AG10803 (cell line): Measurements from ENCODE around the gene EP300.
"Not testable (repeated sequence)": the region's sequence is repeated elsewhere in the genome, so short reads cannot be mapped to it uniquely, and the experiment has no call there.

Experiments used
- DNase-seq: peaks from one replicate; pipeline ENCODE4 v3.0.0; 2010; ENCODE audit warnings: low read depth
- H3K4me3 ChIP-seq: 2 replicates; pipeline ENCODE4 v1.5.1; 2011; ENCODE audit warnings: mild to moderate bottlenecking, low read length, control low read depth
- TF ChIP-seq, protein P1 (sequence below): conservative IDR thresholded peaks from 2 replicates; pipeline ENCODE4 v1.5.1; 2011; ENCODE audit warnings: mild to moderate bottlenecking, low read length, control low read depth, inconsistent platforms

The EP300 gene

DNA sequence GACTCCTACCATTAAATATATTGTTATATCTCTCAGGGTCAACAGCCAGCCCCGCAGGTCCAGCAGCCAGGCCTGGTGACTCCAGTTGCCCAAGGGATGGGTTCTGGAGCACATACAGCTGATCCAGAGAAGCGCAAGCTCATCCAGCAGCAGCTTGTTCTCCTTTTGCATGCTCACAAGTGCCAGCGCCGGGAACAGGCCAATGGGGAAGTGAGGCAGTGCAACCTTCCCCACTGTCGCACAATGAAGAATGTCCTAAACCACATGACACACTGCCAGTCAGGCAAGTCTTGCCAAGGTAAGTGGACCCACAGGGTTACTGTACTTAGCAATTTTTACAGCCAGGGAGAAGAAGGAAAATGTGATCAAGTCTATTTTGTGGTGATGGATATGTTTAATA is 35.1 kb downstream of the EP300 start:
- DNase-seq: no peak

DNA sequence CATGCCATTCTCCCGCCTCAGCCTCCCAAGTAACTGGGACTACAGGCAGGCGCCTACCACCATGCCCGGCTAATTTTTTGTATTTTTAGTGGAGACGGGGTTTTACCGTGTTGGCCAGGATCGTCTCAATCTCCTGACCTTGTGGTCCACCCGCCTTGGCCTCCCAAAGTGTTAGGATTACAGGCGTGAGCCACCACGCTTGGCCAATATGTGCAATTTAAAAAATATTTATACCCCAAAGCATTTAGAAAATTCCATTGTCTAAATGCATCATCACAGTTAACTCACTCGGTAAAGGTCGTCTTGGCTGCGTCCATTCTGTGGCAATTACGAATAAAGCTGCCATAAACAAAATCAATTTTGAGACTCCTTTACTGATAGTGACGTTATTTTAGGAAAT is 36.2 kb downstream of the EP300 start:
- TF ChIP-seq, protein P1, sequence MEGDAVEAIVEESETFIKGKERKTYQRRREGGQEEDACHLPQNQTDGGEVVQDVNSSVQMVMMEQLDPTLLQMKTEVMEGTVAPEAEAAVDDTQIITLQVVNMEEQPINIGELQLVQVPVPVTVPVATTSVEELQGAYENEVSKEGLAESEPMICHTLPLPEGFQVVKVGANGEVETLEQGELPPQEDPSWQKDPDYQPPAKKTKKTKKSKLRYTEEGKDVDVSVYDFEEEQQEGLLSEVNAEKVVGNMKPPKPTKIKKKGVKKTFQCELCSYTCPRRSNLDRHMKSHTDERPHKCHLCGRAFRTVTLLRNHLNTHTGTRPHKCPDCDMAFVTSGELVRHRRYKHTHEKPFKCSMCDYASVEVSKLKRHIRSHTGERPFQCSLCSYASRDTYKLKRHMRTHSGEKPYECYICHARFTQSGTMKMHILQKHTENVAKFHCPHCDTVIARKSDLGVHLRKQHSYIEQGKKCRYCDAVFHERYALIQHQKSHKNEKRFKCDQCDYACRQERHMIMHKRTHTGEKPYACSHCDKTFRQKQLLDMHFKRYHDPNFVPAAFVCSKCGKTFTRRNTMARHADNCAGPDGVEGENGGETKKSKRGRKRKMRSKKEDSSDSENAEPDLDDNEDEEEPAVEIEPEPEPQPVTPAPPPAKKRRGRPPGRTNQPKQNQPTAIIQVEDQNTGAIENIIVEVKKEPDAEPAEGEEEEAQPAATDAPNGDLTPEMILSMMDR: no peak
- H3K4me3 ChIP-seq: no peak overlapping the region
- no peak for DNase-seq

More for the DNA sequence above, 35.1 kb downstream of the EP300 start:
- H3K4me3 ChIP-seq: no peak overlapping the region
- TF ChIP-seq, protein P1: no peak

DNA sequence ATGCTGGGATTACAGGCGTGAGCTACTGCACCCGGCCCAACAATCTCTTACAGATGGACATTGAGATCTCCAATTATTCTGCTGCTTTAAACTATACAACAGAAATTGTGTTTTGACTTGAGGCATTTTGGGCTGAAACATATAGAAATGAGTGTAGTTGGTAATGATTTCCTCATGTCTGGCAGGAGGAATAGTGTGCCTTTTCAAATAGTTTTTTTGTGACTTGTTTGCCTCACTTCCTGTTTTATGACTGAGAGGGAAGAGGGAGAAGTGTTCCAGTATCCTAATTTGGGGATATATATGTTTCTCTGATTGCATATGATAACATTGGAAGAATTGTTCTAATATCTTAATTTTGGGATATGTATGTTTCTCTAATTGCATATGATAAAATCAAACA is 40.2 kb downstream of the EP300 start:
- H3K4me3 ChIP-seq: no peak overlapping the region
- DNase-seq: peak; percentile 26
- TF ChIP-seq, protein P1: no peak

DNA sequence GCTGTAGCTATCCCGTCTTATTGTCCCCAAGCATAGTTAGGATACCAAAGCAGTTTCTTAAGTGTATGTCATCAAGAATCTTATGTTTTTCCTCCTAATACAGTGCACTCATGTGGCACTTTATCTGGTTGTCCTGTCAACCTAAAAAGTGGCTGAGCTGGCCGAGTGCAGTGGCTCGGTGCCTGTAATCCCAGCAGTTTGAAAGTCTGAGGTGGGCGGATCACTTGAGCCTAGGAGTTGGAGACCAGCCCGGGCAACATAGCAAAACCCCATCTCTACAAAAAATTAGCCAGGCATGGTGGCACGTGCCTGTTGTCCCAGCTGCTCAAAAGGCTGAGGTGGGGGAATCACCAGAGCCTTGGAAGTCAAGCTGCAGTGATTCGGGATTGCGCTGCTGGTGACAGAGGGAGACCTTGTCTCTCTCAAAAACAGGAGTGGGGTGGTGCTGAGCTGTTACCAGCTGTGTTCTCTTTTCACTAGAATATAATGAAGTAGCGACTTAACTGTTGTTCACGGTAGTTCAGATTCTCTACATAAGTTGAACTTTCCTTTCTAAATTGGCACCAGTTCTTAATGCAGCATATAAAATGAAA is 48.1 kb downstream of the EP300 start:
- no peak overlapping the region for H3K4me3 ChIP-seq
- peak; percentile 9 for DNase-seq
- TF ChIP-seq, protein P1: no peak

DNA sequence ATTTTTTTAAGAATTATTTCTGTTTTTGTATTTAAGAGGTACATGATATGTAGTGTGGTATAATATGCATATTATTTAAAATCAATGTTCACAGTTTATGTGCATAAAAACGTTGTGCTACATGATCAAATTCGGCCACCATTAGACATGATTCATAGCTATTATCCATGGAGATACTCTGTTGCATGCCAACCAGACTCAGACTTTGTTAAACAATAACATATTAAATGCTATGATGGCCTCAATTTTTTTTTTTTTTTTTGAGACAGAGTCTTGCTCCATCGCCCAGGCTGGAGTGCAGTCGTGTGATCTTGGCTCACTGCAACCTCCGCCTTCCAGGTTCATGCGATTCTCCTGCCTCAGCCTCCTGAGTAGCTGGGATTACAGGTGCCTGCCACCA is 53.5 kb downstream of the EP300 start:
- not testable (repeated sequence) for DNase-seq

DNA sequence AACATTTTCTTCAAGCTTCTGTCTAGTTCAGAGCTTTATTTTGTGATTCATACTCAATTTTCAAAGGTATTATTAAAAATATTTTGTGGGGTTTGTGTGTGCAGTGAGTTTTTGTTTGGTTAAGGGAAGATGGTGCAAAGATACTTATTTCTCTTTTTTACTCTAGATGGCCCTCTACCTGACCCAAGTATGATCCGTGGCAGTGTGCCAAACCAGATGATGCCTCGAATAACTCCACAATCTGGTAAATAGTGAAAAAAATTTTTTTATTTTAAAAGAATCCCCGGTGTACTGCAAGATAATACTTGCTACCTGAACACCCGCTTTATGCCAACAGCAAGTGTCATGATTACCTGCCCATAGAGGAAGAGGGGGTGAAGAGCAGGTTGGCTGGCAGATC is 54.2 kb downstream of the EP300 start:
- TF ChIP-seq, protein P1: no peak
- no peak for DNase-seq

More for the DNA sequence above, 53.5 kb downstream of the EP300 start:
- H3K4me3 ChIP-seq: not testable (repeated sequence)

DNA sequence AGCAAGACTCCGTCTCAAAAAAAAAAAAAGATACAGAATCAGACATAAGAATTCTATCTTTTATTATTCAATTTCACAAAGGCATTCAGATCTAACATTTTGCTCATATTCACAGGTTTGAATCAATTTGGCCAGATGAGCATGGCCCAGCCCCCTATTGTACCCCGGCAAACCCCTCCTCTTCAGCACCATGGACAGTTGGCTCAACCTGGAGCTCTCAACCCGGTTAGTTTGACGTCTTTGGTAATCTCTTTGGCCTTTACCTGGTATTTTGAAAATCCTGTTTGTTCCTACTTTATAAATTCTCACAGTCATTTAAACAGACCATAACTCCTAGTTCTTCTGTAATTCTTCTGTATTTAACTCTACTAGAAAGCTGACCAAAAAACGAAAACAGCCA is 55.3 kb downstream of the EP300 start:
- TF ChIP-seq, protein P1: no peak
- no peak for DNase-seq
- no peak overlapping the region for H3K4me3 ChIP-seq

More for the DNA sequence above, 54.2 kb downstream of the EP300 start:
- no peak overlapping the region for H3K4me3 ChIP-seq

DNA sequence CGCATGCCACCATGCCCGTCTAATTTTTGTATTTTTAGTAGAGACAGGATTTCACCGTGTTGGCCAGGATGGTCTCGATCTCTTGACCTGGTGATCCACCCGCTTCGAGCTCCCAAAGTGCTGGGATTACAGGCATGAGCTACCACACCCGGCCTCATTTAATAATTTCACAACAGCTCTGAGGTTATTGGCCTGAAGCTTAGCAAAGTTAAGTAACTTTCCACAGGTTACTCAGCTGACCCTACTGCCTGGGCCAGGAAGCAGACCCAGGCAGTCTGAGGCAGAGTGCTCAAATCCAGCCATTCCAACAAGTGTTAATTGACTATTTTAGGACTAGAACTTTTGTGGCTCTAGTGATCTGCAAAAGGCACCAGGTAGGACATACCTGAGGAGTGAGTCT is 60.5 kb downstream of the EP300 start:
- no peak for DNase-seq
- no peak overlapping the region for H3K4me3 ChIP-seq
- TF ChIP-seq, protein P1: no peak
